Activated CD4-positive, alpha-beta T cell treated with anti-CD3 and anti-CD28 coated beads for 48 hours (primary cell): ENCODE data around the gene JKAMP.
A peak's percentile ranks its signal among the peaks of the same experiment; 100 is the strongest.

Source experiments
- DNase-seq: peaks from one replicate; pipeline ENCODE4 v3.0.0-alpha.2; 2020

Gene JKAMP

GRCh38 chr14:59481871-59482540, 2.3 kb upstream of the JKAMP start:
- DNase-seq, result no peak

GRCh38 chr14:59482541-59483331, 1.6 kb upstream of the JKAMP start:
- DNase-seq, result no peak

GRCh38 chr14:59483363-59483762, 954 bp upstream of the JKAMP start:
- DNase-seq, result no peak

- DNase-seq, result no peak
These were observed 390 bp downstream of the JKAMP start for GRCh38 chr14:59484639-59485175.

GRCh38 chr14:59490756-59491155, 6.4 kb downstream of the JKAMP start:
- no peak for DNase-seq

GRCh38 chr14:59492384-59492783, 8.1 kb downstream of the JKAMP start:
- no peak for DNase-seq

GRCh38 chr14:59500732-59501131, 16.4 kb downstream of the JKAMP start:
- DNase-seq, result no peak

GRCh38 chr14:59503256-59503655, 18.9 kb downstream of the JKAMP start:
- DNase-seq, result no peak

GRCh38 chr14:59507063-59507751, 22.9 kb downstream of the JKAMP start:
- peak; percentile 71 for DNase-seq

GRCh38 chr14:59507752-59508103, 23.4 kb downstream of the JKAMP start:
- DNase-seq, result no peak

GRCh38 chr14:59509101-59509500, 24.8 kb downstream of the JKAMP start:
- DNase-seq, result no peak

GRCh38 chr14:59510001-59510400, 25.7 kb downstream of the JKAMP start:
- DNase-seq, result no peak

- no peak for DNase-seq
These were observed 26.6 kb downstream of the JKAMP start for GRCh38 chr14:59510966-59511365.

- DNase-seq, result peak; percentile 12
These were observed 27.7 kb downstream of the JKAMP start for GRCh38 chr14:59511916-59512575.

- DNase-seq, result no peak
These were observed 35.9 kb downstream of the JKAMP start for GRCh38 chr14:59520224-59520623.

- DNase-seq, result no peak
These were observed 44.9 kb downstream of the JKAMP start for GRCh38 chr14:59529189-59529588.

- DNase-seq, result no peak
These were observed 46.0 kb downstream of the JKAMP start for GRCh38 chr14:59530349-59530748.

- no peak for DNase-seq
These were observed 48.1 kb downstream of the JKAMP start for GRCh38 chr14:59532419-59532818.

GRCh38 chr14:59534361-59534987, 50.2 kb downstream of the JKAMP start:
- no peak for DNase-seq

- DNase-seq, result no peak
These were observed 53.2 kb downstream of the JKAMP start for GRCh38 chr14:59537476-59537875.

GRCh38 chr14:59538936-59539335, 54.6 kb downstream of the JKAMP start:
- DNase-seq, result no peak

- no peak for DNase-seq
These were observed 56.5 kb downstream of the JKAMP start for GRCh38 chr14:59540852-59541251.

- DNase-seq, result no peak
These were observed 57.4 kb downstream of the JKAMP start for GRCh38 chr14:59541731-59542130.
